ENCODE data around the gene SIPA1L3.
"Not testable (repeated sequence)": the region's sequence is repeated elsewhere in the genome, so short reads cannot be mapped to it uniquely, and the experiment has no call there.

The SIPA1L3 gene

GRCh38 chr19:37920591-37921450 is 13.8 kb downstream of the SIPA1L3 start:
- DNase-seq (ENCODE audit: low spot score) = no peak

GRCh38 chr19:37924573-37924972 is 17.6 kb downstream of the SIPA1L3 start:
- not testable (repeated sequence) for DNase-seq (ENCODE audit: low spot score)

- DNase-seq (ENCODE audit: low spot score) = no peak
Observed at GRCh38 chr19:37925212-37925611, 18.2 kb downstream of the SIPA1L3 start.

GRCh38 chr19:37926255-37926654 is 19.2 kb downstream of the SIPA1L3 start:
- no peak for DNase-seq (ENCODE audit: low spot score)

- no peak for DNase-seq (ENCODE audit: low spot score)
Observed at GRCh38 chr19:37926711-37927110, 19.7 kb downstream of the SIPA1L3 start.

GRCh38 chr19:37928527-37929286 is 21.7 kb downstream of the SIPA1L3 start:
- DNase-seq (ENCODE audit: low spot score) = no peak

- no peak for DNase-seq (ENCODE audit: low spot score)
Observed at GRCh38 chr19:37929355-37929923, 22.4 kb downstream of the SIPA1L3 start.

- DNase-seq (ENCODE audit: low spot score) = no peak
Observed at GRCh38 chr19:37930416-37930815, 23.4 kb downstream of the SIPA1L3 start.

- no peak for DNase-seq (ENCODE audit: low spot score)
Observed at GRCh38 chr19:37931881-37932655, 25.1 kb downstream of the SIPA1L3 start.

- DNase-seq (ENCODE audit: low spot score) = no peak
Observed at GRCh38 chr19:37932985-37933936, 26.3 kb downstream of the SIPA1L3 start.

- no peak for DNase-seq (ENCODE audit: low spot score)
Observed at GRCh38 chr19:37933937-37934358, 26.9 kb downstream of the SIPA1L3 start.

- no peak for DNase-seq (ENCODE audit: low spot score)
Observed at GRCh38 chr19:37935341-37935740, 28.3 kb downstream of the SIPA1L3 start.

- DNase-seq (ENCODE audit: low spot score) = no peak
Observed at GRCh38 chr19:37936166-37936565, 29.2 kb downstream of the SIPA1L3 start.

- DNase-seq (ENCODE audit: low spot score) = no peak
Observed at GRCh38 chr19:37936886-37937285, 29.9 kb downstream of the SIPA1L3 start.

- no peak for DNase-seq (ENCODE audit: low spot score)
Observed at GRCh38 chr19:37938353-37938752, 31.3 kb downstream of the SIPA1L3 start.

- DNase-seq (ENCODE audit: low spot score) = no peak
Observed at GRCh38 chr19:37941782-37942515, 34.9 kb downstream of the SIPA1L3 start.

GRCh38 chr19:37942516-37942902 is 35.5 kb downstream of the SIPA1L3 start:
- no peak for DNase-seq (ENCODE audit: low spot score)

- DNase-seq (ENCODE audit: low spot score) = no peak
Observed at GRCh38 chr19:37943480-37943879, 36.5 kb downstream of the SIPA1L3 start.

- no peak for DNase-seq (ENCODE audit: low spot score)
Observed at GRCh38 chr19:37946132-37946531, 39.1 kb downstream of the SIPA1L3 start.

- no peak for DNase-seq (ENCODE audit: low spot score)
Observed at GRCh38 chr19:37947778-37948177, 40.8 kb downstream of the SIPA1L3 start.

All from activated CD4-positive, alpha-beta T cell treated with anti-CD3 and anti-CD28 coated beads, Interleukin-2, Interleukin-4, amounts not matched to agents 100 ng/mL and 50 ng/mL, durations not matched to agents 16 hours and 8 hours (primary cell).